Mucosa of rectum (tissue), 2 donors: ENCODE data around the gene FBLIM1.

Experiments used
- H3K27ac ChIP-seq, 2 donors: one replicate each; pipeline ENCODE4 v1.7.0; 2013; ENCODE audit warnings: inconsistent platforms in 2 of 2, low read depth in 2 of 2, low read length in 2 of 2
- H3K27me3 ChIP-seq, 2 donors: one replicate each; pipeline ENCODE4 v1.7.0; 2013; ENCODE audit warnings: low read length in 2 of 2; ENCODE audit not compliant: control insufficient read depth in 2 of 2, insufficient read depth in 2 of 2
- H3K36me3 ChIP-seq, 2 donors: one replicate each; pipeline ENCODE4 v1.7.0; 2013; ENCODE audit warnings: low read length in 2 of 2; ENCODE audit not compliant: control insufficient read depth in 2 of 2, insufficient read depth in 2 of 2
- H3K4me1 ChIP-seq, 2 donors: one replicate each; pipeline ENCODE4 v1.7.0; 2013; ENCODE audit warnings: low read length in 2 of 2, mild to moderate bottlenecking in 1 of 2; ENCODE audit not compliant: control insufficient read depth in 2 of 2, insufficient read depth in 2 of 2
- H3K4me3 ChIP-seq, 2 donors: one replicate each; pipeline ENCODE4 v1.7.0; 2013; ENCODE audit warnings: low read length in 2 of 2
- H3K9ac ChIP-seq, 2 donors: one replicate each; pipeline ENCODE4 v1.7.0; 2013; ENCODE audit warnings: low read length in 2 of 2, low read depth in 1 of 2, mild to moderate bottlenecking in 1 of 2
- H3K9me3 ChIP-seq, 2 donors: one replicate each; pipeline ENCODE4 v1.7.0; 2013; ENCODE audit warnings: low read length in 2 of 2; ENCODE audit not compliant: control insufficient read depth in 2 of 2
- donor health status: healthy.
- donor health status: Normal muscosa, but diverticular disease.

Gene FBLIM1

GRCh38 chr1:15833069-15833679 is 74.6 kb downstream of the FBLIM1 start:
- H3K4me1 ChIP-seq, result peaks cover 9 to 17% of the 10 kb centered on the region in 2 donors
- no peaks in the 10 kb centered on the region for H3K27me3 ChIP-seq
- H3K9me3 ChIP-seq, result no peaks in the 10 kb centered on the region
- H3K36me3 ChIP-seq, result no peaks in the 10 kb centered on the region
- peak overlapping the region; percentile 75 to 93 for H3K4me3 ChIP-seq
- H3K27ac ChIP-seq, result peak overlapping the region; percentile 98 to 100
- H3K9ac ChIP-seq, result peak overlapping the region; percentile 92 to 99

DNA sequence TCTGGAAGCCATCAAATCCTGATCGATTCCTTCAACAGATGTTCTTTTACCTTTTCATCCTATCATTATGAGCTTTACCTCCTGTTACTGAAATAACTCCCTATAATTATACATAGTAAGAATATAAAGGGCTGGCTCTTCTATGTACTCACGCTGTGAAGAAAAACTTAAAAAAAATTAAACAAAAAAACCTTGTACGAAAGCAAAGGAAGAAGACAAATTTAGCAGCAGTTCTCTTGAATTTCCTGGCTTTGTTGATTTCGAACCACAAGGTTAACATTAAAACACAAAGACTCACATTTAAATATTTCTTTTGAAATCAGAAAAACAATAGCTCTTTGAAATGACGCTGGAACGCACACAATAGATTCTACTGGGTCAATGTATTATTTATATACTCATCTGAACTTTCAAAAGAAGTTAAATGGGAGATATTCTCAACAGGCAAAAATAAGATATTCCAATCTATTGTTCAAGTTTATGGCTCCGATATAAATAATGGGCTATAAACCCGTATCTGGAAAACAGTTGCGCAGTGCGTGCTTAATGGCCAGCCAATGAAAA is 75.3 kb downstream of the FBLIM1 start:
- H3K9ac ChIP-seq, result peak overlapping the region; percentile 92 to 99
- H3K4me1 ChIP-seq, result peaks cover 9 to 17% of the 10 kb centered on the region in 2 donors
- H3K27me3 ChIP-seq, result no peaks in the 10 kb centered on the region
- peak overlapping the region; percentile 75 to 93 for H3K4me3 ChIP-seq
- H3K9me3 ChIP-seq, result no peaks in the 10 kb centered on the region
- peak overlapping the region; percentile 98 to 100 for H3K27ac ChIP-seq
- no peaks in the 10 kb centered on the region for H3K36me3 ChIP-seq

- peak overlapping the region; percentile 98 to 100 for H3K27ac ChIP-seq
- peaks cover 9 to 13% of the 10 kb centered on the region in 2 donors for H3K4me1 ChIP-seq
- no peaks in the 10 kb centered on the region for H3K9me3 ChIP-seq
- H3K36me3 ChIP-seq, result no peaks in the 10 kb centered on the region
- peak overlapping the region; percentile 75 to 93 for H3K4me3 ChIP-seq
- no peaks in the 10 kb centered on the region for H3K27me3 ChIP-seq
- peak overlapping the region; percentile 92 to 99 for H3K9ac ChIP-seq
These were observed 76.0 kb downstream of the FBLIM1 start for GRCh38 chr1:15834406-15835204.

DNA sequence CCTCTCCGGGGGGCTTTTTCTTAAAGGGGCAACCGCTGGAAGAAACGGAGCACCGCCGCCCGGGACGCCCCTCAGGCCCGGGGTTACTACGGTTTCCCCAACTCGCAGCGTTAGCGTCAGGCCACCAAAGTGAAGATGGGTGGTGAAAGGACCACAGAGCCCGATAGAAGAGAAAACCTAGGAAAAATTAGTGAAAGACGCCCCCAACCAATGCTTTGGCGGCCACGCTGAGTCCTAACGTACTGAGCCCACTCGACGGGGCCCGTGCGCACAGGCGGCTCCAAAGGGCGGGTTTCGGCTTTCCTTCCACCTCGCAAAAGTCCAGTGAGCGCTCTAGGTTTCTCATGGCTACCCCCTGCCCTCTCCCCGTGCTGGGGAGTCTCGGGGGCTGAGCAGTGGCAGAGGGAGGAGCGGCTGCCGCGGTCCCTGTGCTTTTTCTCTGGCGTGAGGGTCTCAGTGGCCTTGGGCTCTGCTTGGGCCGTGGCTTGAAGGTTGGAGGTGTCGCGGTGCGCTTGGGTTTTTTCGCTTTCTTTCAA is 76.7 kb downstream of the FBLIM1 start:
- Histone ChIP-seq H3K27ac (peak overlapping the region; percentile 98 to 100), H3K9ac (peak overlapping the region; percentile 92 to 99), H3K27me3 (no peaks in the 10 kb centered on the region), H3K4me3 (peak overlapping the region; percentile 75 to 93), H3K36me3 (no peaks in the 10 kb centered on the region), H3K4me1 (peaks cover 9 to 10% of the 10 kb centered on the region in 2 donors), H3K9me3 (no peaks in the 10 kb centered on the region)

DNA sequence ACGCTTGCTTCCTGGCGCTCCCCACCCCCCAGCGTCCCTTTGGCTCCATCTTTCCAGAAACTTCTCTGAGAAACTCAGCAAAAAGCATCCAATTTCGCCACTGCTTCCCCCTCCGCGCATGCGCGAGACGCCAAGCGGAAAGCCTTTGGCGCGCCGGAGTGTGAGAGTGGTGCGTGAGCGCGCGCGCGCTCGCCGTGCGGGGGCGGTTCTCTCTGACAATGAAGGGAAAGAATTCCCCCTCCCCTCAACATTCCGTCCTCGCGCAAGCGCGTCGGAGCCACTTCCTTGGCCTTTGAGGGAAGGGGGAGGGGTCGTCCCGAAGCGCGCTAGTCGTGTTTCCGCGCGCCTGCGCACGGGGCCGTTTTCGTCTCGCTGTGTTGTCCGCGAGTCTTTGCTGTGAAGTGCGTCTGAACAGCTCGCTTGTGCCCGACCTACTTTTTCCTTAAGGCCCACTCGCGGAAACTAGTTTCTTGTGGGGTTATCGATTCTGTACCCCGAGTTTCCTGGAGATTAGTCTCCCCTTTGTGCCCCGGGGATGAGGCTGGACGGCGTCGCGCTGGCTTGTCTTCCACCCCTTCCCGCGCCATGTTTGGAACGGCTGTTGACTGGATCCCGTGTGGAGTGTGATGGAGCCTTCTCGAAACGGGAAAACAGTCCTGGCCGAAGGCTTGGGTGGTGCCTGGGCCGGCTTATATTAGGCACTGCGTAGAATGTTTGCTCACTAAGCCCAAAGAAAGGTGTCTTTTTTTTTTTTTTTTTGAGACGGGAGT is 77.3 kb downstream of the FBLIM1 start:
- H3K27me3 ChIP-seq, result no peaks in the 10 kb centered on the region
- H3K4me1 ChIP-seq, result peaks cover 9 to 10% of the 10 kb centered on the region in 2 donors
- H3K36me3 ChIP-seq, result no peaks in the 10 kb centered on the region
- no peaks in the 10 kb centered on the region for H3K9me3 ChIP-seq
- peak overlapping the region; percentile 98 to 100 for H3K27ac ChIP-seq
- peak overlapping the region; percentile 92 to 99 for H3K9ac ChIP-seq
- H3K4me3 ChIP-seq, result peak overlapping the region; percentile 75 to 93
